A549 (cell line): ENCODE results near the gene PTPN1. TPM values are rescaled to one million over a fixed set of nuclear protein-coding genes. Genes with fewer than 3 reads are reported as not detected.

Experiments used
- ATAC-seq, 2 experiments: fragments of 200-7000 bp in 1 of 2; fragments of >200 bp in 1 of 2; cut with Nextera tagmentation in 1 of 2; cut with Tn5 transposase in 1 of 2; 3 replicates each; pipeline versions ENCODE4 v1.8.0 to v1.9.1; 2018 to 2020; ENCODE audit warnings: mild to moderate bottlenecking in 1 of 2, moderate library complexity in 1 of 2
- CTCF ChIA-PET: fragments of 300-600 bp; sonication (Branson Sonifier 250); formaldehyde crosslinking; extraction: SDS; loops from one replicate; lab custom pipeline; 2021; ENCODE audit warnings: antibody characterized with exemption, inconsistent platforms; lab: Yijun Ruan, JAX
- POLR2A ChIA-PET: fragments of 350-600 bp; formaldehyde crosslinking; extraction: SDS; loops from one replicate; lab custom pipeline; 2021; ENCODE audit warnings: antibody characterized with exemption, inconsistent platforms; lab: Yijun Ruan, JAX
- DNase-seq, 2 experiments: peaks; one replicate each; pipeline versions ENCODE4 v3.0.0 to v3.0.0-alpha.2; 2011 to 2016; ENCODE audit warnings: low read depth in 1 of 2, low spot score in 1 of 2
- FAIRE-seq: peaks from 2 replicates; lab custom pipeline; 2011; peaks lifted over from hg19 to GRCh38; lab: Jason Lieb, UNC
- H3K27ac ChIP-seq, 2 experiments: fragments of >200 bp; sonication (Bioruptor Twin); formaldehyde crosslinking; 3 replicates each; pipeline ENCODE4 v1.5.1; 2016 to 2017
- H3K4me1 ChIP-seq: fragments of >200 bp; sonication (Bioruptor Twin); formaldehyde crosslinking; 3 replicates; pipeline ENCODE4 v1.6.1; 2016
- H3K4me2 ChIP-seq: fragments of >200 bp; sonication (Bioruptor Twin); formaldehyde crosslinking; 3 replicates; pipeline ENCODE4 v1.6.1; 2016
- H3K4me3 ChIP-seq: fragments of >200 bp; sonication (Bioruptor Twin); formaldehyde crosslinking; 3 replicates; pipeline ENCODE4 v1.5.1; 2016
- H3K9me3 ChIP-seq: fragments of >200 bp; sonication (Bioruptor Twin); formaldehyde crosslinking; 3 replicates; pipeline ENCODE4 v1.6.1; 2016
- BHLHE40 ChIP-seq: IDR thresholded peaks from 2 replicates; pipeline ENCODE4 v1.6.1; 2012; ENCODE audit warnings: low read depth, low read length, inconsistent platforms
- CBX2 ChIP-seq: fragments of 200-600 bp; sonication (generic); IDR thresholded peaks from 2 replicates; pipeline ENCODE4 v1.6.1; 2016; ENCODE audit warnings: low read depth, mild to moderate bottlenecking, borderline replicate concordance
- CBX8 ChIP-seq: fragments of 200-600 bp; sonication (generic); IDR thresholded peaks from 2 replicates; pipeline ENCODE4 v1.6.1; 2016
- CEBPB ChIP-seq, 2 experiments: fragments of >200 bp in 1 of 2; sonication (Bioruptor Twin) in 1 of 2; formaldehyde crosslinking in 1 of 2; IDR thresholded peaks; 2 replicates each; pipeline ENCODE4 v1.6.1; 2012 to 2016
- CHD4 ChIP-seq: fragments of 200-600 bp; sonication (generic); IDR thresholded peaks from 2 replicates; pipeline ENCODE4 v1.6.1; 2016; ENCODE audit warnings: antibody characterized with exemption, mild to moderate bottlenecking, borderline replicate concordance
- FOSB ChIP-seq: fragments of 250-450 bp; sonication (Bioruptor Pico); IDR thresholded peaks from 2 replicates; pipeline ENCODE4 v1.5.0; 2020; ENCODE audit warnings: mild to moderate bottlenecking, moderate library complexity
- HOXB13 ChIP-seq: fragments of 250-450 bp; sonication (Bioruptor Pico); IDR thresholded peaks from 2 replicates; pipeline ENCODE4 v1.5.0; 2020; ENCODE audit warnings: low read depth, mild to moderate bottlenecking, moderate library complexity
- NPAS2 ChIP-seq: fragments of 250-450 bp; sonication (Bioruptor Pico); IDR thresholded peaks from 2 replicates; pipeline ENCODE4 v1.8.0; 2022; ENCODE audit warnings: mild to moderate bottlenecking, moderate library complexity, borderline replicate concordance
- RCOR1 ChIP-seq: fragments of 150-350 bp; IDR thresholded peaks from 2 replicates; pipeline ENCODE4 v1.6.1; 2014; ENCODE audit warnings: antibody characterized with exemption, low read length, low read depth
- WGBS: methylation state at CpG from one replicate; pipeline ENCODE4 v1.1.6; 2017; ENCODE audit errors: missing lambda C conversion rate; 5-methylcytosine and 5-hydroxymethylcytosine counted together
- polyA plus RNA-seq, 4 experiments: library from polyadenylated mRNA; depleted of rRNA in 3 of 4; stranded (reverse); fragments of >200 nt; fragmentation: RNase III in 1 of 4; extraction: RNeasy Plus Mini Kit Qiagen cat#74134 plus additional on column Dnase treatment in 1 of 4; gene quantifications; 2 replicates in 3 of 4; 3 replicates in 1 of 4; pipeline ENCODE4 v1.2.3, GENCODE V29; 2011 to 2017
- TF ChIP-seq, protein P1 (sequence below): IDR thresholded peaks from 2 replicates; pipeline ENCODE4 v1.6.1; 2012
- TF ChIP-seq, protein P2 (sequence below): fragments of 150-350 bp; IDR thresholded peaks from 2 replicates; pipeline ENCODE4 v1.6.1; 2014; ENCODE audit warnings: low read depth, mild to moderate bottlenecking, low read length
- TF ChIP-seq, protein P3 (sequence below): IDR thresholded peaks from 2 replicates; pipeline ENCODE4 v1.6.1; 2012; ENCODE audit warnings: low read depth, borderline replicate concordance
- TF ChIP-seq, protein P4 (sequence below): fragments of 250-450 bp; sonication (Bioruptor Pico); IDR thresholded peaks from 2 replicates; pipeline ENCODE4 v1.5.0; 2020; ENCODE audit warnings: low read depth, mild to moderate bottlenecking, moderate library complexity
- TF ChIP-seq, protein P5 (sequence below): fragments of 450-650 bp; IDR thresholded peaks from 2 replicates; pipeline ENCODE4 v1.6.1; 2014; ENCODE audit warnings: antibody characterized with exemption
- TF ChIP-seq, protein P6 (sequence below): fragments of 250-450 bp; sonication (Bioruptor Pico); IDR thresholded peaks from 2 replicates; pipeline ENCODE4 v1.5.0; 2021; ENCODE audit warnings: mild to moderate bottlenecking, moderate library complexity, borderline replicate concordance

The PTPN1 gene
- polyA plus RNA-seq, 2 of the 4 experiments (the other 2 are of a cell fraction) = 23.2 to 24.3 TPM

DNA sequence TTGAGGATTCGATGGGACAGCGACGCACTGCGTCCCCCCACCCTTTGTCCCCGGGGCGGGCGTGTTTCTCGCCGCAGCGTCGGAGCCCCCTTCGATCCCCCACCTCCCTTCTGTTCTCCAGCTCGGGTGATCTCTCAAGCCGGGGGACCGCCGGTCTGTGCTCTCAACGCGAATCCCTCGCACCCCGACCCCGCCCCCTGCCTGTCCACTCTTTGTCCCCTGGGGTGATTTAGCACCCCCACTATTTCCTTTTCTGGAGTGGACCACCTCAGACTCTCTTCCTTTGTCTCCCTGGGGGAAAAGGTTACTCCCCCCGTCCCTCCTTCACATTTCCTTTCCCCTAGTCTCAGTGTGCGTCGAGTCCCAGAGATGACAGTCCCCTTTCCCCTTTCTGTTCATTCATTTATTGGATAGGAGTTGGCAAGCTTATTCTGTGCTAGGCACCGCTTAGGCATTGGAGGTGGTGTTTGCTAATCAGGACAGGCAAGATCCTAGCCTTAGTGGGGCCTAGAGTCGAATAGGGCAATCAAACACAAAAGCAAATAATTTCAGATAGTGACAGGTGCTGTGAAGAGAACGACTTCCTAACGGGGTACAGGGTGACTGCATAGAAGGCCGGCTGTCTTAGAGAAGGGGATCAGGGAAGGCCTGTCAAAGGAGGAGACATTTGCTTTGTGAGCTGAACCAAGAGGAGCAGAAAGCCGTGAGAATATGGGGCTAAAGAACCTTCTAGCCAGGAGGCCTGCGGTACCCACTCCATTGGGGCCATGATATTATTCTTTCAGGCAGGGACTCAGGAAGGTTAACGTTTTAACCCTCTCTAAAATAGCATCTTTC, 741 bp downstream of the PTPN1 start:
- no peak for ATAC-seq
- Histone ChIP-seq H3K9me3 (no peaks in the 10 kb centered on the region), H3K27ac (peak overlapping the region; percentile 80 to 89), H3K4me3 (peak overlapping the region; percentile 100), H3K4me1 (peaks cover 36% of the 10 kb centered on the region), H3K4me2 (peak overlapping the region; percentile 100)
- DNase-seq = no peak
- FAIRE-seq = no peak
- ChIA-PET CTCF (interaction anchor here (0.7 to 2.0 kb wide), 11 partner anchors 9 to 325 kb away, joined by 3 to 6 read pairs (median 3); no protein-coding TSS in a partner anchor), POLR2A (interaction anchor here (0.7 to 1.2 kb wide), 5 partner anchors 13 to 51 kb away, joined by 3 to 4 read pairs (median 3); no protein-coding TSS in a partner anchor)
- TF ChIP-seq FOSB (CRISPR knock-in tag) (no peak), HOXB13 (CRISPR knock-in tag) (no peak), RCOR1 (no peak), NPAS2 (CRISPR knock-in tag) (no peak), BHLHE40 (no peak)
- TF ChIP-seq, protein P1, sequence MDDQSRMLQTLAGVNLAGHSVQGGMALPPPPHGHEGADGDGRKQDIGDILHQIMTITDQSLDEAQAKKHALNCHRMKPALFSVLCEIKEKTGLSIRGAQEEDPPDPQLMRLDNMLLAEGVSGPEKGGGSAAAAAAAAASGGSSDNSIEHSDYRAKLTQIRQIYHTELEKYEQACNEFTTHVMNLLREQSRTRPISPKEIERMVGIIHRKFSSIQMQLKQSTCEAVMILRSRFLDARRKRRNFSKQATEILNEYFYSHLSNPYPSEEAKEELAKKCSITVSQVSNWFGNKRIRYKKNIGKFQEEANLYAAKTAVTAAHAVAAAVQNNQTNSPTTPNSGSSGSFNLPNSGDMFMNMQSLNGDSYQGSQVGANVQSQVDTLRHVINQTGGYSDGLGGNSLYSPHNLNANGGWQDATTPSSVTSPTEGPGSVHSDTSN = no peak
- TF ChIP-seq, protein P2, sequence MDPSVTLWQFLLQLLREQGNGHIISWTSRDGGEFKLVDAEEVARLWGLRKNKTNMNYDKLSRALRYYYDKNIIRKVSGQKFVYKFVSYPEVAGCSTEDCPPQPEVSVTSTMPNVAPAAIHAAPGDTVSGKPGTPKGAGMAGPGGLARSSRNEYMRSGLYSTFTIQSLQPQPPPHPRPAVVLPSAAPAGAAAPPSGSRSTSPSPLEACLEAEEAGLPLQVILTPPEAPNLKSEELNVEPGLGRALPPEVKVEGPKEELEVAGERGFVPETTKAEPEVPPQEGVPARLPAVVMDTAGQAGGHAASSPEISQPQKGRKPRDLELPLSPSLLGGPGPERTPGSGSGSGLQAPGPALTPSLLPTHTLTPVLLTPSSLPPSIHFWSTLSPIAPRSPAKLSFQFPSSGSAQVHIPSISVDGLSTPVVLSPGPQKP = no peak
- TF ChIP-seq, protein P3, sequence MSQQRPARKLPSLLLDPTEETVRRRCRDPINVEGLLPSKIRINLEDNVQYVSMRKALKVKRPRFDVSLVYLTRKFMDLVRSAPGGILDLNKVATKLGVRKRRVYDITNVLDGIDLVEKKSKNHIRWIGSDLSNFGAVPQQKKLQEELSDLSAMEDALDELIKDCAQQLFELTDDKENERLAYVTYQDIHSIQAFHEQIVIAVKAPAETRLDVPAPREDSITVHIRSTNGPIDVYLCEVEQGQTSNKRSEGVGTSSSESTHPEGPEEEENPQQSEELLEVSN = no peak
- 8% methylated on average over 32 of the region's 32 CpGs for WGBS

DNA sequence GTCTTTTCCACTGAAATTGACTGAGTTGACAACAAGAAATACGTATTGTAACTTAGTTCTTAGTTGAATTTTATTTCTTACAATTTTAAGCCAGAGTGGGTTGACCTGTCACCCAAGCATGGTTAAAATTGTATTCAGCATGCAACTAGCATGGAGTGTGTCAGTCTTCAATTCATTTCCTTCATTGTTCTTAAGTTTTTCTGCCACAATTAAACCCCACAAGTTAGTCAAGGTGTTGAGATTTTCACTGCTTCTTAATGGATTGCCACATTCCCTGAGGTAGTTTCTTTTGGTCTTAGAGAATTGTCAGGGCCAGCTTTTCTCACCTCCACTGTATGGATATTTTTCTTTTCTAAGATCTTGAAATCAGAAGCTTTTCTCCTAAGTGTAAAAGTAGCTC, 2.1 kb downstream of the PTPN1 start:
- Histone ChIP-seq H3K4me2 (peak overlapping the region; percentile 100), H3K4me3 (no peak overlapping the region), H3K9me3 (no peaks in the 10 kb centered on the region), H3K27ac (no peak overlapping the region), H3K4me1 (peaks cover 36% of the 10 kb centered on the region)
- no peak for ATAC-seq
- FAIRE-seq = no peak
- WGBS = 98% methylated on average over 1 of the region's 1 CpG
- no peak for DNase-seq
- ChIA-PET POLR2A (no interaction called here), CTCF (interaction anchor here (0.7 to 2.0 kb wide), 5 partner anchors 20 to 327 kb away, joined by 3 to 6 read pairs (median 5); no protein-coding TSS in a partner anchor)
- TF ChIP-seq, protein P4, sequence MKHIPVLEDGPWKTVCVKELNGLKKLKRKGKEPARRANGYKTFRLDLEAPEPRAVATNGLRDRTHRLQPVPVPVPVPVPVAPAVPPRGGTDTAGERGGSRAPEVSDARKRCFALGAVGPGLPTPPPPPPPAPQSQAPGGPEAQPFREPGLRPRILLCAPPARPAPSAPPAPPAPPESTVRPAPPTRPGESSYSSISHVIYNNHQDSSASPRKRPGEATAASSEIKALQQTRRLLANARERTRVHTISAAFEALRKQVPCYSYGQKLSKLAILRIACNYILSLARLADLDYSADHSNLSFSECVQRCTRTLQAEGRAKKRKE (CRISPR knock-in tag) = no peak
- TF ChIP-seq, protein P3 = no peak
- TF ChIP-seq CEBPB (IDR thresholded peaks at IDR 0.05) (no peak), CHD4 (no peak), CBX8 (no peak), CBX2 (no peak)
- TF ChIP-seq, protein P5, sequence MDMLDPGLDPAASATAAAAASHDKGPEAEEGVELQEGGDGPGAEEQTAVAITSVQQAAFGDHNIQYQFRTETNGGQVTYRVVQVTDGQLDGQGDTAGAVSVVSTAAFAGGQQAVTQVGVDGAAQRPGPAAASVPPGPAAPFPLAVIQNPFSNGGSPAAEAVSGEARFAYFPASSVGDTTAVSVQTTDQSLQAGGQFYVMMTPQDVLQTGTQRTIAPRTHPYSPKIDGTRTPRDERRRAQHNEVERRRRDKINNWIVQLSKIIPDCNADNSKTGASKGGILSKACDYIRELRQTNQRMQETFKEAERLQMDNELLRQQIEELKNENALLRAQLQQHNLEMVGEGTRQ = no peak
- TF ChIP-seq, protein P6, sequence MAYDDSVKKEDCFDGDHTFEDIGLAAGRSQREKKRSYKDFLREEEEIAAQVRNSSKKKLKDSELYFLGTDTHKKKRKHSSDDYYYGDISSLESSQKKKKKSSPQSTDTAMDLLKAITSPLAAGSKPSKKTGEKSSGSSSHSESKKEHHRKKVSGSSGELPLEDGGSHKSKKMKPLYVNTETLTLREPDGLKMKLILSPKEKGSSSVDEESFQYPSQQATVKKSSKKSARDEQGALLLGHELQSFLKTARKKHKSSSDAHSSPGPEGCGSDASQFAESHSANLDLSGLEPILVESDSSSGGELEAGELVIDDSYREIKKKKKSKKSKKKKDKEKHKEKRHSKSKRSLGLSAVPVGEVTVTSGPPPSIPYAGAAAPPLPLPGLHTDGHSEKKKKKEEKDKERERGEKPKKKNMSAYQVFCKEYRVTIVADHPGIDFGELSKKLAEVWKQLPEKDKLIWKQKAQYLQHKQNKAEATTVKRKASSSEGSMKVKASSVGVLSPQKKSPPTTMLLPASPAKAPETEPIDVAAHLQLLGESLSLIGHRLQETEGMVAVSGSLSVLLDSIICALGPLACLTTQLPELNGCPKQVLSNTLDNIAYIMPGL (CRISPR knock-in tag) = no peak
